Coronary artery (tissue), 2 donors: ENCODE measurements around the gene ECM2.
A peak's percentile ranks its signal among the peaks of the same experiment; 100 is the strongest.

ENCODE experiments used
- DNase-seq: peaks from one replicate; pipeline ENCODE4 v3.0.0-alpha.2; 2017; ENCODE audit warnings: low spot score
- H3K27ac ChIP-seq, 2 donors: fragments of 200-600 bp; sonication (generic); one replicate each; pipeline ENCODE4 v1.5.1; 2016 to 2019
- H3K4me3 ChIP-seq: fragments of 200-600 bp; sonication (generic); 2 replicates; pipeline ENCODE4 v1.5.1; 2016; ENCODE audit warnings: mild to moderate bottlenecking, moderate library complexity
- CTCF ChIP-seq: fragments of 200-600 bp; sonication (generic); IDR thresholded peaks from one replicate; pipeline ENCODE4 v1.5.1; 2019; ENCODE audit warnings: antibody characterized with exemption

Gene ECM2

GRCh38 chr9:92501671-92502393, 34.0 kb downstream of the ECM2 start:
- peak; percentile 88 for DNase-seq
- Histone ChIP-seq H3K4me3 (no peak overlapping the region), H3K27ac (peak overlapping the region; percentile 46 to 89)
- TF ChIP-seq CTCF: no peak

GRCh38 chr9:92500725-92501124, 35.1 kb downstream of the ECM2 start:
- Histone ChIP-seq H3K4me3 (no peak overlapping the region), H3K27ac (peak overlapping the region; percentile 46 to 89)
- no peak for TF ChIP-seq CTCF
- DNase-seq: no peak

GRCh38 chr9:92499701-92500100, 36.1 kb downstream of the ECM2 start:
- no peak overlapping the region for H3K4me3 ChIP-seq
- DNase-seq: no peak
- TF ChIP-seq CTCF: no peak
- peak overlapping the region in 1 of 2 donors; percentile 46 for H3K27ac ChIP-seq

GRCh38 chr9:92496396-92497176, 39.2 kb downstream of the ECM2 start:
- no peak for TF ChIP-seq CTCF

GRCh38 chr9:92494856-92495255, 40.9 kb downstream of the ECM2 start:
- no peak for TF ChIP-seq CTCF
- H3K27ac ChIP-seq: no peak overlapping the region
- H3K4me3 ChIP-seq: no peak overlapping the region
- no peak for DNase-seq

More at GRCh38 chr9:92496396-92497176, 39.2 kb downstream of the ECM2 start:
- no peak for DNase-seq
- Histone ChIP-seq H3K4me3 (no peak overlapping the region), H3K27ac (peak overlapping the region in 1 of 2 donors; percentile 46)

- no peak for TF ChIP-seq CTCF
- Histone ChIP-seq H3K27ac (no peak overlapping the region), H3K4me3 (no peak overlapping the region)
- no peak for DNase-seq
Measured at GRCh38 chr9:92493749-92494387, 41.9 kb downstream of the ECM2 start.
